SK-N-MC (cell line): Measurements from ENCODE around the gene TRIM63.

ENCODE experiments used
- DNase-seq: peaks from one replicate; pipeline ENCODE4 v3.0.0-alpha.2; 2011; ENCODE audit warnings: low read depth, low spot score
- H3K27ac ChIP-seq: fragments of 200-600 bp; sonication (generic); 2 replicates; pipeline ENCODE4 v1.5.1; 2016; ENCODE audit warnings: mixed run types
- H3K36me3 ChIP-seq: fragments of 200-600 bp; sonication (generic); 2 replicates; pipeline ENCODE4 v1.6.1; 2017; ENCODE audit warnings: antibody characterized with exemption, low read length, mixed read lengths; ENCODE audit not compliant: insufficient read depth
- H3K4me3 ChIP-seq: fragments of 200-600 bp; sonication (generic); 2 replicates; pipeline ENCODE4 v1.5.1; 2016
- H3K9ac ChIP-seq: fragments of 200-600 bp; sonication (generic); 2 replicates; pipeline ENCODE4 v1.8.0; 2017; ENCODE audit warnings: mixed run types, mixed read lengths; ENCODE audit not compliant: insufficient read length
- H3K9me3 ChIP-seq: fragments of 200-600 bp; sonication (generic); 2 replicates; pipeline ENCODE4 v1.6.1; 2017; ENCODE audit warnings: low read depth, mild to moderate bottlenecking, antibody characterized with exemption, low read length, moderate library complexity, mixed read lengths
- EZH2 ChIP-seq: fragments of 200-600 bp; sonication (generic); IDR thresholded peaks from one replicate; pipeline ENCODE4 v1.6.1; 2017; ENCODE audit warnings: antibody characterized with exemption
- FOXP2 ChIP-seq: optimal IDR thresholded peaks from 2 replicates; pipeline ENCODE3; 2011; ENCODE audit warnings: mild to moderate bottlenecking, moderate library complexity; ENCODE audit not compliant: insufficient read depth; ENCODE audit errors: extremely low read length, control extremely low read depth
- POLR2AphosphoS5 ChIP-seq: IDR thresholded peaks from 2 replicates; pipeline ENCODE4 v1.6.1; 2012; ENCODE audit warnings: mild to moderate bottlenecking, low read depth, low read length, borderline replicate concordance

Gene TRIM63

DNA sequence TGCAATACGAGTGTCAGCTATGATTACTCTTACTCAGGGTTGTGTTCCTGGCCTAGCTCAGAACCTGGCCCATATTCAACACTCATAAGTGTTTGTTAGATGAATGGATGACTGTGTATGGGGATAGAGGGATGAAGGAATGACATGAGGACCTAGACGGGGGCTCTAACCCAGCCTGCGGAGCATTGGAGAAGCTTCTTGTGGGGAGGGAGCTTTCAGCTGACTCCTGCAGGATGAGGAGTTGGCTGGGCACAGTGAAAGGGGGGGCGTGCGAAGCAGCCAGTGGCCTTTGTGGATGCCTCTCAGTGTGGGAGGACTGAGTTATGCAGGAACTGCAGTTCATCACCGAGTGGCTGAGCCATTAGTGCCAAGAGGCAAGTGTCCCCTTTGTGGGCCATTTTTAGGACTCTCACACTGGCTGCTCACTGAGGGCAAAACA lies 47.1 kb downstream of the TRIM63 start:
- TF ChIP-seq EZH2 (no peak), FOXP2 (no peak), POLR2AphosphoS5 (no peak)
- no peak overlapping the region for H3K9ac ChIP-seq
- H3K4me3 ChIP-seq: no peak overlapping the region
- no peak overlapping the region for H3K27ac ChIP-seq
- no peak for DNase-seq
- no peaks in the 10 kb centered on the region for H3K9me3 ChIP-seq
- H3K36me3 ChIP-seq: no peaks in the 10 kb centered on the region

DNA sequence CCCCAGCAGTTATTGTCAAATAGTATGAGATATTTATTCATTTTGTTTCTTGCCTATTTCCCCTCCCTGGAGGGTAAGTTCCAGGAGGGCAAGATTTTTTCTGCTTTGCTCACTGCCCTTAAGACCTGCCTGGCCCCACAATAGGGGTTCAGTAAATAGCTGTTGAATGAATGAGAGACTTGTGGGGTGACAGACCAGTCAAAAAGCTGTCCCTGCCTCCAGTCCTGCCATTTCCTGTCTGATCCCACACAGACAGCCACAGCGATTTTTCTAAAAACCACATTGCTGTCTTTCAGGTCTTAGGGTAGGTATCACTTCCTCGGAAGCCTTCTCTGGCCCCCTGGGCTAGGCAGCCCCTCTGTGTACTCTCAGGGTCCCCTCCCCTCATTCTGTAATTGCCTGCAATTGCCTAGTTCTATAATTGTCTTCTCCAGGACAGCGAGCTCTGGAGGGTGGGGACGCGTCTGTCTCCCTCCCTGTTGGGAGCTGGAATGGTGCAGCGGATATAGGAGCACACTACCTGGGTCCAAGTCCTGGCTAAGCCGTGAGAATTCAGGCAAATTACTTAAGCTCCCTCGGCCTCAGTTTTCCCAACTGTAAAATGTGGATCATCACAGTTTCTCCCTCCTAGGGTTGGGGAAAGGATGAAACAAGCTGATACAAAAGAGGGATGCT lies 47.7 kb downstream of the TRIM63 start:
- no peaks in the 10 kb centered on the region for H3K36me3 ChIP-seq
- H3K9ac ChIP-seq: no peak overlapping the region
- DNase-seq: no peak
- no peak for TF ChIP-seq FOXP2
- TF ChIP-seq POLR2AphosphoS5: no peak
- no peak for TF ChIP-seq EZH2
- H3K4me3 ChIP-seq: no peak overlapping the region
- H3K9me3 ChIP-seq: no peaks in the 10 kb centered on the region
- H3K27ac ChIP-seq: no peak overlapping the region

DNA sequence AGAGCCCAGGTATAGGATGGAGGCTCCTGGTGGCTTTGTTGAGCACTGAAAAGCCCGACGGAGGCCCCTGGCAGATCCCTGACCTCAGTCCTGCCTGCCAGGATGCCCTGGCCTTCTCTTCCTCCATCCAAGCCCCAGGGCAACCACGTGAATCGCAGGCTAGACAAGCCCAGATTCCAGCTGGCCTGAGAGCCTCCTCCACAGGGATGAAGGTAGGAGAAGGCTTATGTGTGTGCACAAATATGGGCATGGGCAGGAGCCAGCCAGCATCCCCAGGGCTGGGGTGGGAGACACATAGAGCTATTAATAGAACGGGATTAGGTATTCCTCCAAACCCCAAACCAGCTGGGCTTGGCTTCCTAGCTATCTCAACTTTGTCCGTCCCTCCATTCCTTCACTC lies 49.8 kb downstream of the TRIM63 start:
- no peaks in the 10 kb centered on the region for H3K9me3 ChIP-seq
- H3K9ac ChIP-seq: no peak overlapping the region
- H3K27ac ChIP-seq: no peak overlapping the region
- no peak for DNase-seq
- no peak overlapping the region for H3K4me3 ChIP-seq
- H3K36me3 ChIP-seq: no peaks in the 10 kb centered on the region
- TF ChIP-seq EZH2 (no peak), FOXP2 (no peak), POLR2AphosphoS5 (no peak)

DNA sequence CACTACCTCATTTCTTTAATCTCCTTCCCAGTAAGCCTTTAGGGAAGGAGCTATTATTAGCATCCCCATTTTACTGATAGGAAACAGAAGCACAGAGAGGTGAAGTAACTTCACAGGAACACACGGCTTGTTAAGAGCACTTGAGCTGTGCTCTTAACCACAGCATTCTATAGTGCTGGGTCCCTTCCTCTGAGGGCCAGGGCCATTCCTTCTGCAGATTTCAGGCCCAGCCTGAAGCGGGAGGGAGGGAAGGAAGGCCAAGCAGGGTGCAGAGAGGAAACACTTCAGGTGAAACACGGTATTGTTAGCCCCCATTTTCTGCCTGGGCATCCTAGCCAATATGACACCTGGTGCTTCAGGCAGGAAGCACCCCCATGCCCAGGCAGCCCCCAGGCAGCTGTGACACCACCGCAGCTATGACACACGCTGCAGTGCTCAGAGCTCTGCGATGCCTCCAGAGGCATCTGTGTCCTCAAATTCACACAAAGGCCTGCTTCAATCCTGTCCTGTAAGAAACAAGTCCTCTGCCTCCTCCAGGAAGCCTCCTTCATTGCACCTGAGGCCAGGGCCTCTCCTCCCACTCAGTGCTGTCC lies 50.4 kb downstream of the TRIM63 start:
- no peak overlapping the region for H3K9ac ChIP-seq
- no peak overlapping the region for H3K27ac ChIP-seq
- no peaks in the 10 kb centered on the region for H3K36me3 ChIP-seq
- no peak for DNase-seq
- no peaks in the 10 kb centered on the region for H3K9me3 ChIP-seq
- no peak overlapping the region for H3K4me3 ChIP-seq
- TF ChIP-seq POLR2AphosphoS5 (no peak), FOXP2 (no peak), EZH2 (no peak)

DNA sequence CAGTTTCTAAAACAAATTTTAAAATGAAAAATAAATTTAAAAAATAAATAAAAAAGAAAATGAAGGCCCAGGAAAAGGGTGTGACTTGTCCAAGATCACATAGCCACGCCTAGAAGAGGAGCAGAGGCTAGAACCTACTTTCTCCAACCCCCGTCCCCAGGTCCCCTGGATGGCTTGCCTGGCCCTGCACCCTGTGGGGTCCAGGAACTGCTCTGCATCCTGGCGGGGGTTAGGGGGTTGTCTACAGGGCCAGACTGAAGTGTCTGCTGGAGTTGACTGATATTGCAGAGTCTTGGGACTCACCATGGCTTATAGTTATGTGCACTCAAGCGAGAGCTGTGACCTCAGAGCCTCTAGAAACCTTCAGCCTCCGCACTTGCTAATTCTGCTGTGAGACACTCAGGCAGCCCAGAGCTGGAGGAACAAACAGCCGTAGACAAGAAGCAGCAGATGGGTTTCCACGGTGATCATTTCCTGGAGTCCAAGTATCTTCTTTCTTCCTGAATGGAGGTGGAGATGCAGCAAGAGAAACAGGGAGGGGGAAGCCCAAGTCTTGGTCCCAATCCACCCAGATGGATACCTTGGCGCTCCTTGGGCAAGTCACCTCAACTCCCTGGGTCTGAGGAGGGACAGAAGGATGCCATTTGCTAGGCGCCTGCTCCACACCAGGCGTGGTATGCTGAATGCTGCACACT lies 51.0 kb downstream of the TRIM63 start:
- Histone ChIP-seq H3K9me3 (no peaks in the 10 kb centered on the region), H3K4me3 (no peak overlapping the region), H3K36me3 (no peaks in the 10 kb centered on the region), H3K27ac (no peak overlapping the region), H3K9ac (no peak overlapping the region)
- TF ChIP-seq EZH2 (no peak), FOXP2 (no peak), POLR2AphosphoS5 (no peak)
- no peak for DNase-seq

DNA sequence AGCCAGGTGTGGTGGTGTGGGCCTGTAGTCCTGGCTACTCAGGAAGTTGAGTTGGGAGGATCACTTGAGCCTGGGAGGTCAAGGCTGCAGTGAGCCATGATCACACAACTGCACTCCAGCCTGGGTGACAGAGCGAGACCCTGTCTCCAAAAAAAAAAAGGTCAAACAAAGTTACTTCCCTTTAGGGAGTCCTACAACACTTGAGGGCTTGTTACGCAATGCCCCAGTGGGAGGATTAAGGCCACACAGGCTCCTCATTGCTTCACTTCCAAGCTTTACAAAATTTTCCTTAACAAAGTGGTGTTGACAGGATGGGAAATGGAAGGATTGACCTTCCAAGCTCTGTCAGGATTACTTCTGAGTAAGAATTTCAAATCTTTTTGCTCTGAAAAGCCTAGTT lies 52.1 kb downstream of the TRIM63 start:
- H3K9me3 ChIP-seq: no peaks in the 10 kb centered on the region
- no peak overlapping the region for H3K4me3 ChIP-seq
- H3K9ac ChIP-seq: no peak overlapping the region
- no peak for DNase-seq
- H3K27ac ChIP-seq: no peak overlapping the region
- H3K36me3 ChIP-seq: no peaks in the 10 kb centered on the region
- no peak for TF ChIP-seq FOXP2
- TF ChIP-seq POLR2AphosphoS5: no peak
- no peak for TF ChIP-seq EZH2

DNA sequence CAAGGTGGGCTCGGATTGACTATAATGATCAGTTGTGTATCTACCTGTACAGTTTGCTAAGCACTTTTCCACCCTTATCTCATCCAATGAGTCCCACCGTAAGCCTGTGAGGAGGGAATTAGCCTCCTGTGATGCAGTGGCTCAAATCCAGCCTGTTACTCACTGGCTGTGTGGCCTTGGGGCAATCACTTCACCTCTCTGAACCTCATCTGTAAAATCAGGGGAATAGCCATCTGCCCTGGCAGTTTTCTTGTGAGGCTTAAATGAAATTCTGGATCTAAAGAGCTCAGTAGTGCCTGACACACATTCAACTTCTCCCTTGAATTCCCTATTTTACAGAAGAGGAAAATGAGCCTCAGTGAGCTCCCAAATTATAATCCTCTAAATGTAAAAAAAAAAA lies 53.3 kb downstream of the TRIM63 start:
- no peak for DNase-seq
- no peaks in the 10 kb centered on the region for H3K9me3 ChIP-seq
- H3K4me3 ChIP-seq: no peak overlapping the region
- no peaks in the 10 kb centered on the region for H3K36me3 ChIP-seq
- no peak for TF ChIP-seq POLR2AphosphoS5
- TF ChIP-seq FOXP2: no peak
- no peak for TF ChIP-seq EZH2
- no peak overlapping the region for H3K27ac ChIP-seq
- H3K9ac ChIP-seq: no peak overlapping the region

DNA sequence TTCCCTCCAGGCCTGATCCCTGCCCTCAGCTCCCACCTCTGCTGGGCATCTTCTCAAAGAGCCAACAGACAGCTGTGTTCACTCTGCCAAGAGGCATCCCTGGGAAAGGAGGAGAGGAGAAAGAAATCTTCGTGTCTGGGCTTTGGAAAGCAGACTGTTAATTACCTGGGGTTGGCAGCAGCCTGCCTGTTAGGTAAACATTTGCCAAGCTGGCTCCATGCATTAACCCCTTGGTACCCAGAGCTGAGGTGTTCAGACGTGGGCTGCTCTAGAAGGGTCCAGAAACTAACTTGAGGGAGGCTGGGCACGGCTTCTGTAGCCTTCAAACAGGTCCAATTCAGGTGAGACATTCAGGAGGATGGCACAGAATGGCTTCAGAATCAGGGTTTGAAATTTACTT lies 54.6 kb downstream of the TRIM63 start:
- Histone ChIP-seq H3K36me3 (no peaks in the 10 kb centered on the region), H3K9me3 (no peaks in the 10 kb centered on the region), H3K27ac (no peak overlapping the region), H3K9ac (no peak overlapping the region), H3K4me3 (no peak overlapping the region)
- no peak for TF ChIP-seq EZH2
- TF ChIP-seq FOXP2: no peak
- no peak for TF ChIP-seq POLR2AphosphoS5
- no peak for DNase-seq
